GM21825 (cell line): ENCODE data around the gene CAPN10.
"Not testable (repeated sequence)": the region's sequence is repeated elsewhere in the genome, so short reads cannot be mapped to it uniquely, and the experiment has no call there.

Source experiments
- ATAC-seq: cut with Tn5 transposase; IDR thresholded peaks from one replicate; pipeline ENCODE4 v1.9.1; 2021; ENCODE audit warnings: mild to moderate bottlenecking, moderate library complexity; ENCODE audit not compliant: unreplicated experiment

The CAPN10 gene

DNA sequence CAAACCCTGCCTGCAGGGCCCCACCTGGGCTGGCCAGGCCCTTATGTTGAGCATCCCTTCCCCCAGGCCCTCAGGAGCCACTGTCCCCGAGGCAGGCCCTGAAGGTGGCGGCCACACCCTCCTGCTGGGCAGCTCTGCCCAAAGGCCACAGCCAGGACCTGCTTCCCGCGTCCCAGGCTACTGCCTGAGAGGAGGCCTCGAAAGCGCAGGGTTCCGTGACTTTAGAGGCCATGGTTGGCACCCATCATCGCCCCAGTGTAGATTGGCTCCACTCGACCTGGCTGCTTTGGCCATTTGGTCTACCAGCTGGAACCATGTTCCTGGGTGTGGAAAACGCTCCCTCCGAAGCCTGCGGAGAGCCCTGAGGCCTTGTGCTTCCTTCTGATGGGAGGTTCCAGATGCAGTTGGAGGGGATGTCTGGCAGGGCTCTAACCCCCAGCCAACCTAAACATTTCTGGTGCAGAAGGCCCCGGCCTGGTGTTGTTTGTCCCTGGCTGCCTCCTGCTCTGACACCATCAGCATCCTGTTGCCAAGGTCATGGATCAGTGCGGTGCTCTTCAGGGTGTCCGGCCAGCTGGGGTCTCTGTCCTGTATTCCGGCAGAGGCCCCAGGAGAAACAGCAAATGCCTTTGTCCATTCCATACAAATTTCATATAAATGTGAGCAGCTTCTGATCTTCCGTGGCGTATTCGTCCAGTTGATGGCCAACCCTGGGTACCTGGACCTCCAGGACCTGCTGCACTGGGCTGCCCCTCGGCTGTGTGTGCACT, 14.7 kb downstream of the CAPN10 start:
- ATAC-seq = no peak

DNA sequence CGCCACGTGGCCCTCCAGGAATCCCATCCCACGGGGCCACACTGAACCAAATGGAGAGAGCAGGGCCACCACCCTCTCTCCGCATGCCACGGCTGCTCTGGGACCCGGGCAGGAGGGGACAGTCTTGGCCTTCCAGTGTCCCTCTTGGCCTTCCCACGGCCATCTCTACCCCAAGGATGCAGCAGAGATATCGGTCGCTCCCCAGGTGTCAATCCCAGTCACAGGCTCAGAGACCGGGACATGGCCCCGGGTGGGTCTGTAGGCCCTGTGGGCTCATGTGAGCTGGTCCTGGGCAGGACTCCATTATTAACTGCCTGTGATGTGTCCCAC, 15.3 kb downstream of the CAPN10 start:
- no peak for ATAC-seq

DNA sequence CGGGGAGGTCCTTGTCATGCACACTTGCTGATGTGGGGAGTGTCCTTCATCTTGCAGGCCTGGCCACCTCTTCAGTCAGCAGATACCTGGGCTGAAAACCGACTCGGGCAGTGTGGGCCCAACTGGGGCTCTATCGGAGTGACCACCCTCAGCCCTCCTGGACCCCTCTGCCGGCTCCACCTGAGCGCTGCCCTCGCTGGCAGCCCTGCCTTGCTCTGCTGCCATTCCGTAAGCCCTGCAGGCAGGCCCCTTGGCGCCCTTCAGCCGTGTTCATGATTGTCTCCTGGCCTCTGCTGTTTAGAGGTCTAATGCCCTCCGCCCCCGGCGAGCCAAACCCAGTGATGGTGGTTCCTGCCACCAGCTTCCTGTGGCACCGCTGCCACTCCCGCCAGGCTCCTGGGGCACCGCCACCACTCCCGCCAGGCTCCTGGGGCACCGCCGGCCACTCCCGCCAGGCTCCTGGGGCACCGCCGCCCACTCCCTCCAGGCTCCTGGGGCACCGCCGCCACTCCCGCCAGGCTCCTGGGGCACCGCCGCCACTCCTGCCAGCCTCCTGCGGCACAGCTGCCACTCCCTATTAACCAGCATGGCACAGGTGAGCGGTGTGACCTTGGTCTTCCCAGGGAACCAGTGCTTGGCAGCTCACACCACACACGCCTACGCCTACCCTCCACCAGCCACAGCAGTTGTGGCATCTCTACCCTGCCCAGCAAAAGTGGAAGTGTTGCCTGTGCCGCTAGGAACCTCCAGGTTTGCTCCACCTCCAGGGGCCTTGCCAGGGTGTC, 15.9 kb downstream of the CAPN10 start:
- ATAC-seq = no peak

DNA sequence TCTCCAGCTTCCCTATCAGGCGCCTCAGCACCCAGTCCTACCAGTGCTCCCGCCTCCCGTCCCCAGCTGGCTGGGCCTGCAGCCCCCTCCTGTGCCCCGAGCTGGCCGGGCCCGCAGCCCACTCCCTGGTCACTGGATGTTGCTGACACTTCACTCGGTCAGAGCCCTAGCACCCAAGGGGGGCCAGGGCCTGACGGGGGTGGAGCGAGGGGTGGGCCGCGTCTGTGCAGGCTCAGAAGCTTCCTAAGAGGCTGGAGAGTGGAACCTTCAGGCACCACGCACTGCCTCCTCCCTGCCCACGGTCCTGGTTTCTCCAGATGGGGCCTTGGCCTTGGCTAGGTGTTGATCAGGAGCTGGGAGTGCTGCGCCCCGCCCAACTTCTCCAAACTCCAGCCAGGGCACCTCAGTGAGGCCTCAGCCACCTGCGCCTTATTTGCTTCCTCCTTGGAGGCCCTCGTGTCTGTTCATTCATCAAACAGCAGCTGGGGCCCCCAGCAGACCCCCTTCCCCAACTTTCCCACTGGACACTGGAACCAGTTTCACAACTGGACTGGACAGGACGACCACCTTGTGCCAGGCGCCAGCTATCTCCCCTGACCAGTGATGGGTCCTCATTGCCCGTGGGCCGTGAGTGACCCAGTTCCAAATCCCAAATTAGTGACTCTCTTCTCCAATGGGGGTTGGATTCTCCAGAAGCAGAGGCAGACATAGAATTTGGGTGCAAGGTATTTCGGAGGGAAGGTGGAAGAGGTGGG, 16.7 kb downstream of the CAPN10 start:
- no peak for ATAC-seq

DNA sequence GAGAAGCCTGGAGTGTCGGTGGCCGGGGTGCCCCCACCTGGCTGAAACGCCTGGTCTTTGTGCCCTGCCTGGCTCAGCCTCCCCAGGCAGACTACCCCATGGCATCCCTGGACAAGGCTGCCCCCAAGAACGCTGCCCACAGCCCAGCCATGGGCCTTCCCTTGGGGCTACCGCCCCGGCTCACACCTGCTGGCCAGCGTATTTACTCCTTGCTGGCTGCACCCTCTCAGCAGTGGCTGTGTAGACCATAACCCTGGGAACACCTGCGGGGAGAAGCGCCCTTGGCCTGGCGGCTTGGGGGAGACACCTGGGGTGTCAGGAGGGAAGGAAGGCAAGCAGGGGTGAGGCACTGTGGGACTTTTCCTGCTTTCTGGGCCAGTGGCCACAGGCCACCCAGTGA, 17.3 kb downstream of the CAPN10 start:
- no peak for ATAC-seq

DNA sequence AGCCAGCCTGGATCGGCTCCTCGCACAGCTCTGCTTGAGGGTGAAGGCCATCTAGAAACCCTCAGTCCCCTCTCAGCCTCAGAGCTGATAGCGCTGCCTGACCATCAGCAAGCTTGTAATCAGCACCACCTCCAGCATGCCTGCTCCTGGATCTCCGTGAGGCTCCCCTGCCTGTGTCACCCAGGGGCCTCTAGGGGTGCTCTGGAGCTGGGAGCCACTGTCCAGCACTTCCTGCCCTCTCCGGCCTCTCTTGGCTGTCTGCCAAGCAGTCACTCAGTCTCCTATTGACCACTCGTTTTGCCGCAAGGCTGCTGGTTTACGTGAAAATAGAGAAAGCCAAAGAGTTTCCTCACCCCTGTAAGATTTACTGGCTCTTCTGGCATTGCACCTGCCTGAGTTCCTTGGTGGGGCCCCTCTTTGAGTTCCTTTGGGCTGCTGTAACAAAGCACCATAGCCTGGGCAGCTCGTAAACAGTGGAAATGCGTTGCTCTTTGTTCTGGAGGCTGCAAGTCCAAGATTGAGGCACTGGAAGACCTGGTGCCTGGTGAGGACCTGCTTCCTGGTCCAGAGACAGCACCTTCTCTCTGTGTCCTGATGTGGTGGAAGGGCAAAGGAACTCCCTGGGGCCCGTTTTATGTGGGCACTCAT, 17.9 kb downstream of the CAPN10 start:
- no peak for ATAC-seq

DNA sequence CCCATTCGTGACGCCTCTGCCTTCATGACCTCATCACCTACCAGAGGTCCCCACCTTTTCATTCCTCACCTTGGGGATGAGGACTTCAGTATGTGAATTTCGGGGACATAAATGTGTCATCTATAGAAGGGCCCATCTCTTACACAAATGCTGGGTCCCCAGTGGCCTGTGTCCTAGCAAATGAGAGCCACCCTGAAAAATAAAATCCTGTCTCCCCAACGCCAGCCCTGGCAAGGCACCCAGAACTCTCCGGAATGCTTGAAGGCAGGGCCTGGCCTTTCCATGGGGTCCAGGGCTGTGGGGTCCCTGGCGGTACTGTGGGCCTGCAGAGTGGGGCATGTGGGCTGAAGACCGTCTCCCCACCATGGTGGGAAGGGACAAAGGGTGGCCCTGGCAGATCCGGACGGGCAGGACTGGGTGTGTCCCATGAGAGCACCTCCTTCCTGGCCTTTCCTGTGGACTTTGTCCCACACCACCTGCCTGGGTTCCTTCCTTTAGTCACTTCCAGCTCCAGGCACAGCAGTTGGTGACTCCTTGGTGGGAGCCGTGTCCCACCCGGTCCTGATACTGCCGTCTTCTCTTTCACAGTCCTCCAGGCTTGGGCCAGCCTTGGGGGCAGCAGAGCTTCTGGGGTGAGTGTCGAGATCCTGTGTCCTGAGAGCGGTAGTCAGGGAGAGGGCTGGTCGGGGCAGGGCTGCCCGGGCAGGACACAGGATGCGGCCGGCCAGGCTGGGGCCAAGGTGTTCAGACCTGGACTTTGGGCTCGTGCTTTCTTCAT, 18.6 kb downstream of the CAPN10 start:
- no peak for ATAC-seq

DNA sequence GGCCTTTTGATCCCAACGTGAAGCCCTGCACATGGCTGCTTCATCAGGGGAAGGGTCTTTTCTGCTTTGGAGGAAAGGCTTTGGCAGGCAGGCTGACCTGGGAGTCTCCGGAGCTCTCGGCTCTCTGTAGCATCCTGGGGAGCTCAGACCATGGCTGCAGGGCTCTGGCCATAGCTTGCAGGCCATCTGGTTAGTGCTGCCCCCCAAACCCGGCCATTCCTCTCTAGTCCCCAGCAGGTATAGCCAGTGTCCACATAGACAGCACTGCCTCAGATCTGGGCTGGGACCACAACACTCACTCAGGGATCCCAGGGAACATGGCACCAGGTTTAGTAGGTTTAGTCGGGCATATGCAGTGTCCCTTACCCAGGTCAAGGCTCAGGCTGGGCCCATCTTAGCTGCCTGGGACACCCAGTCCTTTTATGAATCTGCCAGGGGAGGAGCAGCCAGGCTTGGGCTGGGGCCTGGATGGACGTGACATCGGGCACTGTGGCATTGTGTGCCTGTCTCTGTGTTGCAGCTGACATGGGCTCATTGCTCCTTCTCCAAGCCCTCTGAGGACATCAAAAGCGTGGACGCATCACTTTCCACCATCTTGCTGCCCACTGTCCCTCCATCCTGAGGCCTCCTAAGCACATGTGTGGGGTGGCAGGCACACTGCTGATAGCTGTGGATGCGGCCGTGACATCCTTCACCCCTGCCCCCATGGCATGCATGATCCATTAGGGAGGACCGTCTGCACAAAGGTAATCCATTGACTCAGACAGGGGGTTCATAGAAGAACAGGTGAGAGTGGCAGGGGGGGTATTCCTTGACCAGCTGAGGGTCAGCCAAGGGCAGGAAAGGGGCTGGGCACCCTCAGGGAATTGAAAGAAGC, 19.6 kb downstream of the CAPN10 start:
- ATAC-seq = no peak

DNA sequence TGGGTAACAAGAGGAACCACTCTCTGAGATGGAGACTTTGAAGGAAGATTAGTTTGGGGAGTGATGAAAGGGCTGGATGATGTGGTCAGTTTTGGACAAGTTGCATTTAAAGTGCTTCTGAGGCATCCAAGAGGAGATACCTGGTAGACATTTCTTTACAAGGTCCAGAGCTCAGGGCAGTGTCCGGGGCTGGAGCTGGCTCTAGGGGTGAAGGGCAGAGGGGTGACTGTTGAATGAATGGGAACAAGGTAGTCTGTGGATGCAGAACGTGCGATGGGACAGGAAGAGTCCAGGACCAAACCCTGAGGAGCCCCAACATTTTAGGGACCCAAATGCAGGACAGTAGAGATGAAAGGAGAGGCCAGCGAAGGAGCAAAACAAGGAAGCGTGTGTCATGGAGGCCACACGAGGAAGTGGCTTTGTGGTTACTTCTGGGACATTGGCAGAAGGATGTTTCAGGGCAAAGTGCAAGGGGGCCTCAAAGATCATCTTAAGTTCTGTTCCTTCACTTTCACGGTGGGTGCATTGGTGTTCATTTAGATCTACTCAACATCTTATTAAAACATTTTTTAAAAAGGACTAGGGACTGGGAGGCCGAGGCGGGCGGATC, 25.2 kb downstream of the CAPN10 start:
- ATAC-seq = no peak

DNA sequence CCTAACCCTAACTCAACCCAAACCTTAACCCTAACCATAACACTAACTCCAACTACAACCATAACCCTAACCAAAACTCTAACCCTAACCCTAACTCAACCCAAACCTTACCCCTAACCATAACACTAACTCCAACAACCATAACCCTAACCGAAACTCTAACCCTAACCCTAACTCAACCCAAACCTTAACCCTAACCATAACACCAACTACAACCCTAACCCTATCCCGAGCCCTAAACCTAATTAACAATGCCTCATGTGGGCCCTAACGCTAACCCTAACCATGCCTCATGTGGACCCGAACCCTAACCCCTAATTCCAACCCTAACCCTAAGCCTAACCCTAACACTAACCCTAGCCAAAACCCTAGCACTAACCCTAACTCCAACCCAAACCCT, 27.2 kb downstream of the CAPN10 start:
- no peak for ATAC-seq

DNA sequence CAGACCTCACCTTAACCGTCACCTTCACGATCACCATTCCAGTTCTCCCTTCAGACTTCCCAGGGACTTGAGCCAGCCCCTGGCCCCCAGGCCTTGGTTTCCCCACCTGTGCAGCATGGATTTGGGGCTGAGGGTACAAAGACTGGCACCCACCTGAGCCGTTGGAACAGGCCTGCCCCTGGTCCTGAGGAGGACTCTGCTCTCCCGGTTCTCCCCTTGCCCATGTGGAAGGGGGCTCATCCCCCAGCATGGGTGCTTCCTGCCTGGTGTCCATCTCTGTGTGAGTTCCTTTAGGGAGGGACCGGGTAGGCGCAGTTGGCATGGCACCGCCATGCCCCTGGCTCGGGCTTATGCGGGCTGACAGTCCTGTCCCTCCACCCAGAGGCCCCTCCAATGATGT, 27.9 kb downstream of the CAPN10 start:
- no peak for ATAC-seq

DNA sequence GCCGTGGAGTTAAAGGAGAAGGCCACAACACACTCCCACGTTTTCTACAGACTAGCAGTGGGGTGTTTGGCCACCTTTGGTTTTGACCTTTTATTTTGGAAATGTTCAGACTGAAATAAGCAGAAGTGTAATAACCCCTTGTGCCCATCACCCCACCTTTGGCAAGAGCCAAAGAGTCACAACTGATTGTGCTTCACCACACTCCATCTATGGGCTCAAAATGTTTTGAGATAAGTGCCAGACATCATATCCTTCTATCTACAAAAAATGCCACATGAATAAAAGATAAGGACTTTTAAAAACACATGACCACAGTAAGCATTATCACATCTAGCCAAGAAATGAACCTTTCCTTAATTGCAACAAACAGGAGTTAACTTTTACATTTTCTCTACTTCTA, 28.9 kb downstream of the CAPN10 start:
- ATAC-seq = no peak

DNA sequence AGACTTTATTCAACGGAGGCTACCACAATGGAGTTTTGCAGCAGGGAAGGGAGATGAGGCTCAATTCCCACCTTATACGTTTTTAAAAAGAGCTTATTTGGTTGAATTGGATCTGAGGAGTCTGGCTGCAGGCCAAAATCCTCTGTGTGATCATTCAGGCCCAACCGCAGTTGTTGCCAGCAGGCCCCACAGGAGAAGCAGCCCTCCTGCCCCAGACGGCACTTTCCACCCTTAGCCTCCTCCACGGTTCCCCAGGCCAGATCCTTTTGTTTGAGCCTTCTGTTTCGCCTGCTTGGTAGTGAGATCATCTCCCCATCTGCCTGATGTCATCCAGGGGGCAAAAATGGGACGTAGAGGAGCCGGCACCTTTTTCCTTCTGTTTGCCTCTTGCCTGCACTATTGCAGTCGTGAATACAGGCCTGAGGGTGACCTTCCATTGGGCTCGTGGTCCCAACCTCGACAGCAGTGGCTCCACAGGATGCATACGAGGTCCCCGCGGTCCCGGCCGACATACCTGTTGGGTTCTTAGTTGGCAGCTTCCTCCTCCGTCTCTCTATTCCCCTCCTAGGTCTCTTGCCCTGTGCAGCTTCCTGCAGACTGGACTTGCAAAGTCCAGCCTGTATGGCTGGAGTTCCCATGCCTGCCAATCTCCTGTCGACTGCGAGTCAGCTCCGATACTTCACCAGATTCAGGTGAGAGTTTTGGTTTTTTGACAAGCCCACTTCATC, 29.4 kb downstream of the CAPN10 start:
- no peak for ATAC-seq

DNA sequence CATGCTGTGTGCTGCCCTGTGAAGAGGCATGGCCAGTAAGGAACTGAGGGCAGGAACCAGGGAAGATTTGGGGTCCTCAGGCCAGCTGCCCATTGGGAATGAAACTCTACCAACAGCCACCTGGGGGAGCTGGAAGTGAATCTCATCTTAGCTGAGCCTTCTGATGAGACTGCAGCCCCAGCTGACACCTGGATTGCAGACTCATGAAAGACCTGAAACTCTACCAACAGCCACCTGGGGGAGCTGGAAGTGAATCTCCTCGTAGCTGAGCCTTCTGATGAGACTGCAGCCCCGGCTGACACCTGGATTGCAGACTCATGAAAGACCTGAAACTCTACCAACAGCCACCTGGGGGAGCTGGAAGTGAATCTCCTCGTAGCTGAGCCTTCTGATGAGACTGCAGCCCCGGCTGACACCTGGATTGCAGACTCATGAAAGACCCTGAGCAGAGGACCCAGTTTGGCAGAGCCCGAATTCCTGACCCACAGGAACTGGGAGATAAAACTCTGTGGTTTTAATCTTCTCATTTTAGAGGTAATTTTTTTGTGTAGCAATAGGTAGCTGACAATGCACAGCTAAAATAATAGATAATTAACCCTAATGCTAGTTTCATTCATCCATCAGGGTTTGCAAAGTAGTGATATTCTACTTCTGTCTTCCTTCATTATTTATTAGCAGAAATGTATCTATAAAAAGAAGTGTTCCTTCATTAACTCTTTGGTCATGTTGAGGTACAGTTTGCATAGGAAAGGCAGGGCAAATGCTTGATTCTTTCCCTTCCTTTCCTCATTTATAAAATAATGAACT, 30.5 kb downstream of the CAPN10 start:
- not testable (repeated sequence) for ATAC-seq

DNA sequence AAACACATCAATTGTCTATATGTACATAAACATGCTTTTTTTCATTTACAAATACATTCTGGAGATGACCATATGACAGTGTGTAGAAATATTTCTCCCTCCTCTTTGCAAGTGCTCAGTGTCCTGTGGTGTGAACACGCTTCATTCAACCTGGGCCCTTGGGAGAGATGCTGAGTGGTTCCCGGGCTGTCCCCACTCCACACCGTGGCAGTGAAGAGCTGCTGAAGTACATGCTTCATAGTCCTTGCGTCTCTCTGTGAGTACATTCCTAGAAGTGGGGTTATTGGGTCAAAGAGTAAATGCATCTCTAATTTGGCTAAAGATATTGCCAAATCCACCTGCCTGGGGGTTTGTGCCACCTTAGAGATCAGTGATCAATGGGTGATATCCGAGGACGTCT, 32.2 kb downstream of the CAPN10 start:
- no peak for ATAC-seq

DNA sequence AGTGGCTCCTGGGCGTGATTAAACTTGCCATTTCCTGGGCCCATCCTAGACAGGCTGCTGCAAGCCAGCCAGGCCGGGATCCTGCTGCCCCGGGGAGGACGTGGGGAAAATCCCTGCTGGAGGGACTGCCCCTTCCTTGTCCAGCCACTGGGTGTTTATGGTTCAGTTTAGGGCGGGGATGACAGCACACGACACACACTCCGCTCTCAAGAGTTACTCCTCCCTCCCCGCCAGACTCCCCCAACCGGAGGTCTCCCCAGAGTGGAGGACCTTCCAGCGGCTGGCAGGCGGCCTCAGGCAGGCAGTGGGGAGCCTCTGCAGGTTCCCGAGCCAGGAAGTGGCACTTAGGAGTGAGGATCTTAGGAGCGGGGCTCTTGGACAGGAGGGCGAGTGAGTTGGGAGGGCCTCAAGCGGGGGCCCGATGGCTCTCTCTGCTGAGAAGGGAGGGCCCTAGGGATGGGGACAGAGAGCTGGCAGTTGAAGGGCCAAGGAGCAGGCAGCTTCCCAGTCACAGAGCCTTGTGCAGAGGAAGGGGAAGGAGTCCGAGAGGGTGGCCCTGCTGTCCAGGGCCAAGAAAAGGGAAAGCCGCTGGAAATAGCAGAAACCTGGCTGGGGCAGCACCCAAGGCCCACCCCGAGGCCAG, 33.1 kb downstream of the CAPN10 start:
- no peak for ATAC-seq

DNA sequence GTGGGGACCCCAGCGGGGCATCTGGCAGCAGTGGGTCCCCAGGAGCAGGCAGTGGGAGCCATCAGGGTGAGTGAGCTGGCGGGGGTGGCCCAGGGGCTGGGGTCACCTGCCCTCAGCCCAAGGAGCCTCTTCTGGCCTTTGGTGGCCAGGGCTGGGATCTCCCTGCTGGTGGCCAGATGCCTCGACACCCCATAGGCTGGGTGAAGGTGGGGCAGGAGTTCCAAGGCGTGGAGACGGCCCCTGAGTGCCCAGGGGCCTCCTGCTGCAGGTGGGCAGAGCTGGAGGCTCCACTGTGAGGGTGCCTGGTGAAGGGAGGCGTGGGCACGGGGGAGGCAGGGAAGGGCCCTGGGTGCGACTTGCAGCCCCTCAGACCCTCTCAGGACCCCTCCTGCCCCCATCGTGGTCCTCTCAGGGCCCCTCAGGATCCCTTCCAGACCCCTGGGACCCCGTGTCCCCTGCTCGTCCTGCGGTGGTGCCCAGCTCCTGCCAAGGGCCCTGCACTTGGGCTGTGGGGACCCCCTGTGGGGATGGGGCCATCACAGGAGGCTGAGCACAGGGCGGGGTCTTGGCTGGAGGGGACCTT, 33.7 kb downstream of the CAPN10 start:
- ATAC-seq = no peak
